ENCODE data around the gene PIGN.

PIGN gene

GRCh38 chr18:62109676-62110075 lies 77.2 kb downstream of the PIGN start:
- no peak for DNase-seq (ENCODE audit: low spot score)

- no peak for DNase-seq (ENCODE audit: low spot score)
Measured at GRCh38 chr18:62107881-62108280, 79.0 kb downstream of the PIGN start.

GRCh38 chr18:62106271-62106670 lies 80.6 kb downstream of the PIGN start:
- DNase-seq (ENCODE audit: low spot score), result no peak

GRCh38 chr18:62105376-62105775 lies 81.5 kb downstream of the PIGN start:
- no peak for DNase-seq (ENCODE audit: low spot score)

GRCh38 chr18:62102221-62102620 lies 84.6 kb downstream of the PIGN start:
- no peak for DNase-seq (ENCODE audit: low spot score)

GRCh38 chr18:62101321-62101721 lies 85.5 kb downstream of the PIGN start:
- no peak for DNase-seq (ENCODE audit: low spot score)

GRCh38 chr18:62098960-62099359 lies 87.9 kb downstream of the PIGN start:
- DNase-seq (ENCODE audit: low spot score), result no peak

GRCh38 chr18:62097698-62098097 lies 89.2 kb downstream of the PIGN start:
- DNase-seq (ENCODE audit: low spot score), result no peak

- DNase-seq (ENCODE audit: low spot score), result no peak
Measured at GRCh38 chr18:62091487-62092120, 95.3 kb downstream of the PIGN start.

GRCh38 chr18:62089174-62089573 lies 97.7 kb downstream of the PIGN start:
- no peak for DNase-seq (ENCODE audit: low spot score)

- no peak for DNase-seq (ENCODE audit: low spot score)
Measured at GRCh38 chr18:62088156-62088555, 98.7 kb downstream of the PIGN start.

- no peak for DNase-seq (ENCODE audit: low spot score)
Measured at GRCh38 chr18:62085756-62086155, 101.1 kb downstream of the PIGN start.

- no peak for DNase-seq (ENCODE audit: low spot score)
Measured at GRCh38 chr18:62081761-62082294, 105.0 kb downstream of the PIGN start.

GRCh38 chr18:62081248-62081647 lies 105.6 kb downstream of the PIGN start:
- no peak for DNase-seq (ENCODE audit: low spot score)

- no peak for DNase-seq (ENCODE audit: low spot score)
Measured at GRCh38 chr18:62080172-62080900, 106.5 kb downstream of the PIGN start.

- no peak for DNase-seq (ENCODE audit: low spot score)
Measured at GRCh38 chr18:62073461-62074281, 113.2 kb downstream of the PIGN start.

GRCh38 chr18:62072370-62072769 lies 114.5 kb downstream of the PIGN start:
- no peak for DNase-seq (ENCODE audit: low spot score)

- no peak for DNase-seq (ENCODE audit: low spot score)
Measured at GRCh38 chr18:62071071-62071470, 115.8 kb downstream of the PIGN start.

GRCh38 chr18:62070302-62070701 lies 116.6 kb downstream of the PIGN start:
- no peak for DNase-seq (ENCODE audit: low spot score)

- no peak for DNase-seq (ENCODE audit: low spot score)
Measured at GRCh38 chr18:62069556-62069955, 117.3 kb downstream of the PIGN start.

GRCh38 chr18:62066102-62066818 lies 120.6 kb downstream of the PIGN start:
- no peak for DNase-seq (ENCODE audit: low spot score)

GRCh38 chr18:62064361-62064760 lies 122.5 kb downstream of the PIGN start:
- DNase-seq (ENCODE audit: low spot score), result no peak

Data from HuH-7 (cell line).